Pancreas (tissue), 10 donors: ENCODE data around the gene RIPK4. TPM values are rescaled to one million over a fixed set of nuclear protein-coding genes. Genes with fewer than 3 reads are reported as not detected.

Experiments
- ATAC-seq, 4 donors: fragments of 200-7000 bp; cut with Tn5 transposase; one replicate each; pipeline versions ENCODE4 v1.8.0 to v1.9.1; 2020; ENCODE audit warnings: mild to moderate bottlenecking in 4 of 4, moderate library complexity in 4 of 4
- DNase-seq, 6 donors: peaks; one replicate each; pipeline ENCODE4 v3.0.0-alpha.2; 2020
- FAIRE-seq: peaks from 2 replicates; lab custom pipeline; 2012; peaks lifted over from hg19 to GRCh38; lab: Jason Lieb, UNC
- H3K27ac ChIP-seq, 4 donors: fragments of 200-600 bp; sonication (generic); 1 replicate in 3 of 4; 2 replicates in 1 of 4; pipeline versions ENCODE4 v1.5.0 to v1.8.0; 2020
- H3K27me3 ChIP-seq, 4 donors: fragments of 200-600 bp; one replicate each; pipeline ENCODE4 v1.8.0; 2021
- H3K36me3 ChIP-seq, 3 donors: fragments of 200-600 bp; sonication (generic) in 1 of 3; one replicate each; pipeline versions ENCODE4 v1.5.0 to v1.8.0; 2020 to 2021
- H3K4me1 ChIP-seq, 3 donors: fragments of 200-600 bp; one replicate each; pipeline ENCODE4 v1.8.0; 2021
- H3K4me3 ChIP-seq, 4 donors: fragments of 200-600 bp; sonication (generic) in 2 of 4; one replicate each; pipeline versions ENCODE4 v1.5.0 to v1.8.0; 2020 to 2021
- H3K9me3 ChIP-seq, 4 donors: fragments of 200-600 bp; one replicate each; pipeline ENCODE4 v1.8.0; 2021
- WGBS, 2 donors: extraction: QIAGEN DNeasy Blood & Tissue Kit; methylation state at CpG; one replicate each; pipeline ENCODE4 v1.1.7; 2013; 5-methylcytosine and 5-hydroxymethylcytosine counted together
- intact Hi-C, 3 donors: fragments of 100-400 bp; cut with DNase I; formaldehyde crosslinking; loops; one replicate each; pipeline versions ENCODE4 v1.11.1 to v1.14.2; 2022
- polyA plus RNA-seq, 2 donors: library from polyadenylated mRNA; stranded (reverse); fragments of 200-250 nt; gene quantifications; one replicate each; pipeline ENCODE4 v1.2.3, GENCODE V29; 2013
- total RNA-seq, 6 donors: library from RNA; stranded (reverse); fragmentation: NEBNext Ultra II Directional in 4 of 6; extraction: Animal tissue kit (Norgen Biotek cat#: 25700) in 4 of 6; gene quantifications; one replicate each; pipeline versions ENCODE4 v1.2.1 to v1.2.4, GENCODE V29; 2021 to 2023
- TF ChIP-seq, protein P1 (sequence below), 4 donors: fragments of 200-600 bp; sonication (generic) in 3 of 4; IDR thresholded peaks; one replicate each; pipeline versions ENCODE4 v1.5.0 to v1.8.0; 2021; ENCODE audit warnings: antibody characterized with exemption in 4 of 4
- donor health status: healthy with polysubstance abuse.
- donor health status: DM: no; HTN: no; CAD: no; lungs with moderate emphysema.
- donor health status: DM: no; HTN: no; CAD: no.
- donor health status: control.
- donor health status: control.
- donor health status: Bipolar disorder and iron deficiency.
- donor health status: DM: yes; HTN: yes; CAD: no.
- donor health status: DM: no; HTN: no; CAD: no.
- donor health status: DM: no; HTN: no; CAD: no.
- donor health status: DM: yes; HTN: yes; CAD: no.

The RIPK4 gene
- total and polyA plus RNA-seq, 8 donors, result 7.7 to 18.2 (median 12.8) TPM

DNA sequence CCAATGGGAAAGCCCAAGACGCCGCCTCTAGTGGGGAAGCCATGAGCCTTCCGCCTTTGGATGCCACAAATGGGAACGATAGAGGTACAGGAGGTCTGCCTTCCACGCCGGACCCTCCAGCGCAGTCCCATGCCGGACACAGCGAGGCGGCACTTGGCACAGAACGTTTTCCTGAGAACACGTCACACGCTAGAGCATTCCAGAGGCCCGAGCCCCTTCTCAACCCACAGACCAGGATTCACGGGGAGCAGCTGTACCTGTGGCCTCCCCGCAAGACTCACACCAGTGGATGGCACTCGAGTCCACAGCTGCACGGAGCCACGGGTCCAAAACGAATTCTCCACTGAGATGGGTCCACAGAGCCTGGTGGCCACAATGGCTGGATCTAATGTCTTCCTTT, 31.5 kb upstream of the RIPK4 start:
- no peaks in the 10 kb centered on the region for H3K27me3 ChIP-seq
- intact Hi-C loops, result no loop called here
- H3K4me3 ChIP-seq, result no peak overlapping the region

GRCh38 chr21:41796476-41797080, 29.7 kb upstream of the RIPK4 start:
- no peaks in the 10 kb centered on the region for H3K9me3 ChIP-seq
- FAIRE-seq (no peak), DNase-seq (no peak), ATAC-seq (no peak)
- no peaks in the 10 kb centered on the region for H3K27me3 ChIP-seq
- H3K36me3 ChIP-seq, result peaks cover 0 to 4% (median 0%) of the 10 kb centered on the region in 3 donors
- TF ChIP-seq, protein P1, sequence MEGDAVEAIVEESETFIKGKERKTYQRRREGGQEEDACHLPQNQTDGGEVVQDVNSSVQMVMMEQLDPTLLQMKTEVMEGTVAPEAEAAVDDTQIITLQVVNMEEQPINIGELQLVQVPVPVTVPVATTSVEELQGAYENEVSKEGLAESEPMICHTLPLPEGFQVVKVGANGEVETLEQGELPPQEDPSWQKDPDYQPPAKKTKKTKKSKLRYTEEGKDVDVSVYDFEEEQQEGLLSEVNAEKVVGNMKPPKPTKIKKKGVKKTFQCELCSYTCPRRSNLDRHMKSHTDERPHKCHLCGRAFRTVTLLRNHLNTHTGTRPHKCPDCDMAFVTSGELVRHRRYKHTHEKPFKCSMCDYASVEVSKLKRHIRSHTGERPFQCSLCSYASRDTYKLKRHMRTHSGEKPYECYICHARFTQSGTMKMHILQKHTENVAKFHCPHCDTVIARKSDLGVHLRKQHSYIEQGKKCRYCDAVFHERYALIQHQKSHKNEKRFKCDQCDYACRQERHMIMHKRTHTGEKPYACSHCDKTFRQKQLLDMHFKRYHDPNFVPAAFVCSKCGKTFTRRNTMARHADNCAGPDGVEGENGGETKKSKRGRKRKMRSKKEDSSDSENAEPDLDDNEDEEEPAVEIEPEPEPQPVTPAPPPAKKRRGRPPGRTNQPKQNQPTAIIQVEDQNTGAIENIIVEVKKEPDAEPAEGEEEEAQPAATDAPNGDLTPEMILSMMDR (IDR thresholded peaks at IDR 0.05), result no peak
- intact Hi-C loops, result no loop called here
- WGBS, 2 donors, result 91 to 93% methylated on average over 14 of the region's 14 CpGs
- no peaks in the 10 kb centered on the region for H3K4me1 ChIP-seq
- H3K27ac ChIP-seq, result no peak overlapping the region
- H3K4me3 ChIP-seq, result no peak overlapping the region

More for the DNA sequence above, 31.5 kb upstream of the RIPK4 start:
- H3K9me3 ChIP-seq, result no peaks in the 10 kb centered on the region
- H3K36me3 ChIP-seq, result peaks cover 0 to 4% (median 0%) of the 10 kb centered on the region in 3 donors
- TF ChIP-seq, protein P1 (IDR thresholded peaks at IDR 0.05), result no peak
- WGBS, 2 donors, result 88 to 90% methylated on average over 20 of the region's 20 CpGs
- no peak for ATAC-seq
- no peak overlapping the region for H3K27ac ChIP-seq
- FAIRE-seq, result no peak
- no peaks in the 10 kb centered on the region for H3K4me1 ChIP-seq
- no peak for DNase-seq

- TF ChIP-seq, protein P1 (IDR thresholded peaks at IDR 0.05), result no peak
- no peak for FAIRE-seq
Measured at GRCh38 chr21:41795726-41796125, 28.9 kb upstream of the RIPK4 start.

GRCh38 chr21:41794600-41794999, 27.7 kb upstream of the RIPK4 start:
- ATAC-seq (no peak), FAIRE-seq (no peak), DNase-seq (no peak)
- TF ChIP-seq, protein P1 (IDR thresholded peaks at IDR 0.05), result no peak
- Histone ChIP-seq H3K9me3 (no peaks in the 10 kb centered on the region), H3K36me3 (no peaks in the 10 kb centered on the region), H3K4me1 (no peaks in the 10 kb centered on the region), H3K4me3 (no peak overlapping the region), H3K27me3 (no peaks in the 10 kb centered on the region), H3K27ac (no peak overlapping the region)
- WGBS, 2 donors, result 82 to 91% methylated on average over 10 of the region's 10 CpGs
- intact Hi-C loops, result no loop called here

More at GRCh38 chr21:41795726-41796125, 28.9 kb upstream of the RIPK4 start:
- Histone ChIP-seq H3K4me3 (no peak overlapping the region), H3K27me3 (no peaks in the 10 kb centered on the region), H3K36me3 (peaks cover 0 to 2% (median 0%) of the 10 kb centered on the region in 3 donors), H3K9me3 (no peaks in the 10 kb centered on the region), H3K27ac (no peak overlapping the region), H3K4me1 (no peaks in the 10 kb centered on the region)
- ATAC-seq, result no peak
- 50 to 56% methylated on average over 3 of the region's 3 CpGs for WGBS, 2 donors
- intact Hi-C loops, result no loop called here
- no peak for DNase-seq

GRCh38 chr21:41792711-41793110, 25.9 kb upstream of the RIPK4 start:
- Histone ChIP-seq H3K4me3 (no peak overlapping the region), H3K27ac (no peak overlapping the region), H3K9me3 (no peaks in the 10 kb centered on the region), H3K4me1 (no peaks in the 10 kb centered on the region), H3K27me3 (no peaks in the 10 kb centered on the region), H3K36me3 (no peaks in the 10 kb centered on the region)
- FAIRE-seq (no peak), DNase-seq (no peak), ATAC-seq (no peak)
- TF ChIP-seq, protein P1 (IDR thresholded peaks at IDR 0.05), result no peak
- intact Hi-C loops, result no loop called here
- 88 to 91% methylated on average over 3 of the region's 3 CpGs for WGBS, 2 donors
